ENCODE data around the gene MOCOS.

DNA sequence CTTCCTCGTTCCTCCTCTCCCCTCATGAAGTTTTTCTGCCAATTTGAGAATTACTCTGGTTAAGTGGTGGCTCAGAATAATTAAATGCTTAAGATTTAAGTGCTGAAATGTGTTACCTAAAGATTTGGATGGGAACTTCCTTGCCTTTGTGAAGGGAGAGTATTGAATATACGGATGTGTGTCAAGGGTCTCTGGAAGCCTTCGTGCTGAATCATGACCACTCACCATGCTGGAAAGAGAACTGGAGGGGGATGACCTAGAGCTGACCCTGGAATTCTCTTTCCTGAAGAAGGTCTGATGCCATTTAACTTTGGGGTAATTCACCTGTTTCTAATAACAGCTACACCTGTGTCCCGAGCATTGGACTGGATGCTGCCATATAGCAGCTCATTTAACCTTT lies 2.2 kb downstream of the MOCOS start:
- TF ChIP-seq, protein P1, sequence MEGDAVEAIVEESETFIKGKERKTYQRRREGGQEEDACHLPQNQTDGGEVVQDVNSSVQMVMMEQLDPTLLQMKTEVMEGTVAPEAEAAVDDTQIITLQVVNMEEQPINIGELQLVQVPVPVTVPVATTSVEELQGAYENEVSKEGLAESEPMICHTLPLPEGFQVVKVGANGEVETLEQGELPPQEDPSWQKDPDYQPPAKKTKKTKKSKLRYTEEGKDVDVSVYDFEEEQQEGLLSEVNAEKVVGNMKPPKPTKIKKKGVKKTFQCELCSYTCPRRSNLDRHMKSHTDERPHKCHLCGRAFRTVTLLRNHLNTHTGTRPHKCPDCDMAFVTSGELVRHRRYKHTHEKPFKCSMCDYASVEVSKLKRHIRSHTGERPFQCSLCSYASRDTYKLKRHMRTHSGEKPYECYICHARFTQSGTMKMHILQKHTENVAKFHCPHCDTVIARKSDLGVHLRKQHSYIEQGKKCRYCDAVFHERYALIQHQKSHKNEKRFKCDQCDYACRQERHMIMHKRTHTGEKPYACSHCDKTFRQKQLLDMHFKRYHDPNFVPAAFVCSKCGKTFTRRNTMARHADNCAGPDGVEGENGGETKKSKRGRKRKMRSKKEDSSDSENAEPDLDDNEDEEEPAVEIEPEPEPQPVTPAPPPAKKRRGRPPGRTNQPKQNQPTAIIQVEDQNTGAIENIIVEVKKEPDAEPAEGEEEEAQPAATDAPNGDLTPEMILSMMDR (conservative IDR thresholded peaks at IDR 0.05 in 1 of 2, IDR thresholded peaks at IDR 0.05 in 1 of 2; ENCODE audit: extremely low read depth in 1 of 2, insufficient read depth in 1 of 2, low read depth in 1 of 2, low read length in 2 of 2), result no peak
- TF ChIP-seq EZH2 (IDR thresholded peaks at IDR 0.05; ENCODE audit: borderline replicate concordance, low read length), result no peak

Measured in mammary epithelial cell (primary cell).